Rectal smooth muscle tissue (tissue), 1 donor: ENCODE data around the gene RPL18A.
A peak's percentile ranks its signal among the peaks of the same experiment; 100 is the strongest.

Source experiments
- H3K27ac ChIP-seq: one replicate; pipeline ENCODE4 v1.7.0; 2013; ENCODE audit warnings: low read depth, low read length, inconsistent platforms
- H3K27me3 ChIP-seq: one replicate; pipeline ENCODE4 v1.7.0; 2013; ENCODE audit warnings: low read length; ENCODE audit not compliant: control insufficient read depth, insufficient read depth
- H3K36me3 ChIP-seq: one replicate; pipeline ENCODE4 v1.7.0; 2013; ENCODE audit warnings: low read length; ENCODE audit not compliant: control insufficient read depth, insufficient read depth
- H3K4me1 ChIP-seq: one replicate; pipeline ENCODE4 v1.7.0; 2013; ENCODE audit warnings: low read length; ENCODE audit not compliant: control insufficient read depth, insufficient read depth
- H3K4me3 ChIP-seq: one replicate; pipeline ENCODE4 v1.7.0; 2013; ENCODE audit warnings: low read length
- H3K9ac ChIP-seq: one replicate; pipeline ENCODE4 v1.7.0; 2013; ENCODE audit warnings: low read length

The RPL18A gene

DNA sequence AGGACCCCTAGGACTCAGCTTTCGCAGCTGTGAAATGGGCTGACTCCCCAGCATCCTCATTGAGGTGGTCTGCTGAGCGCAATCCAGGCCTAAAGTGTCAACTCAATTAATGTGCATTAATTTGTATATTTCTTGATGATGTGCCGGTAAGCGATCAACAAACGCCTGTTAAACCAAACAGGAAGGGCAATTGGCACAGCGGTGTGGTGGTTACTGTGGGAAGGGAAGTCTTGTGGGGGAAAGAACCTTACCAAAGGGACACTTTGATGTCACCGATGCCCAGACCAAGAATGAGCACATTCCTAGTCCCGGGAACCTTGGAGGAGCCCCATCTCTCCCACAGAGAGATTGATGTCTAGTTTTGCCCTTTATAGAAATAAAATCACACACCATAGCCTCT, 13.6 kb upstream of the RPL18A start:
- Histone ChIP-seq H3K4me1 (no peaks in the 10 kb centered on the region), H3K9ac (no peak overlapping the region), H3K4me3 (peak overlapping the region; percentile 21), H3K27ac (no peak overlapping the region), H3K27me3 (peaks cover 3% of the 10 kb centered on the region), H3K36me3 (no peaks in the 10 kb centered on the region)

DNA sequence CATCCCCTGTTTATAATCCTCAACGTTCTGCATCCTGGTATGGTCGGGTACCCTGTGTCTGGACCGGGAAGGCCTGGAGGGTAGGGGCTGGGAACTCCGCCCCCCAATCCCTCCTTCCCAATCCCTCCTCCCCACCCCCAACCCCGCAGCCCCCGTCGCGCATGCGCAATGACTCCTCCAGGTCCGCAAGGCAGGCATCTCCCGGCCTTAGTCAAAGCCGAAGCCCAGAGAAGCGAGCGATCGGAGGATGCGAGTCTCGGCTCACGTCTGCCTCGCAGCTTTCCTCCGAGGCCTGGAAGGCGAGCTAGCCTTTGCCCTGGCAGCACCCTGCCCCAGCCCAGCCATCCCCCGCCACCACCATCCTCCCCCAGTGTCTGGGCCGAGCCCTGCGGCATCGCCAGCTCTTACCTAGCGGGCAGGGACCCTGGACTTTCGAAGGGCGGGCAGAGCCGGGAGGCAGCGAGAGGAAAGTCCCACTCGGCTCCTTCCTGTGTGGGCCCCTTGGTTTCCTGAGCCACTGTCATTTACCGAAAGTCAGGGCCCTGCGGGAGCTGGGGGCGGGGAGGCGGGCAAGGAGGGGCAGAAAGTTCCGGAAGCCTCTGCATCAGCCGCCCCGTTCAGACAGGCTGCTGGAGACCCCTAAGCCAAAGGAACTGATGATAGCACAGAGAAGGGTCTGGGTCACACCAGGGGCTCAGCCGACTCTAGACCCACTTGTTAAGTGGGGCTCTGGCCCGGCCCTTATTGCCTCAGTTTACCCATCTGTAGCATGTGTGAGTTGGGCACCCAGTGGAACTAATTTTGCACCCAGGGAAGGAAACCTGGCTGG, 12.0 kb upstream of the RPL18A start, which contains the start of gene JAK3:
JAK3 (minus strand) TSS at position 445 of the 829 bp plus-strand sequence. CDS start 3,565 bp downstream, outside the sequence.
- Histone ChIP-seq H3K9ac (no peak within 1 kb of the TSS), H3K27me3 (no peaks in the 10 kb centered on the region)

DNA sequence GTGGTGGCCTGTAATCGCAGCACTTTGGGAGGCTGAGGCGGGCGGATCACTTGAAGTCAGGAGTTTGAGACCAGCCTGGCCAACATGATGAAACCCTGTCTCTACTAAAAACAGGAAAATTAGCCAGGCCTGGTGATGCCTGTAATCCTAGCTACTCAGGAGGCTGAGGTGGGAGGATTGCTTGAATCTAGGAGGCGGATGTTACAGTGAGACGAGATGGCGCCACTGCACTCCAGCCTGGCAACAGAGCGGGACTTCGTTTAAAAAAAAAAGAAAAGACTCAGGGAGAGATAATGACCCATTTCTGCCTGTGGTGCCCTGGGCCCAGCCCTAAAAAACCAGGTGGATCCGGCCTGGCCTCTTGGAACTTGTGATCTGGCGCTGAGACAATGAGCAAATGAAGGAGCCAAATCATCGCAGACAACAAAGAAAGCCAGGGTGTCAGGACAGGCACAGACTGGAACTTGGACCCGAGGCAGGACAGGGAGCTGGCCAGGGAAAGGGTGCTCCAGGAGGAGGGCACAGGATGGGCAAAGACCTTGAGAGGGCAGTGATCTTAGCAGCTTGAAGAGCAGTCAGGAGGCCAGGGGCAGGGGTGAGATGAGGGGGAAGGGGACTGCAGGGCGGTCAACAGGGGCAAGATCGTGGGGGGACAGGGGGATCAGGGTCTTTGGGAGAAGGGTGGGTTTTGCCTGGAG, 11.0 kb upstream of the RPL18A start:
- H3K27me3 ChIP-seq = no peaks in the 10 kb centered on the region
- H3K9ac ChIP-seq = no peak overlapping the region
- no peak overlapping the region for H3K4me3 ChIP-seq
- no peaks in the 10 kb centered on the region for H3K4me1 ChIP-seq
- no peaks in the 10 kb centered on the region for H3K36me3 ChIP-seq
- no peak overlapping the region for H3K27ac ChIP-seq

More for the DNA sequence above, 12.0 kb upstream of the RPL18A start, which contains the start of gene JAK3:
- no peaks in the 10 kb centered on the region for H3K4me1 ChIP-seq
- no peaks in the 10 kb centered on the region for H3K36me3 ChIP-seq
- no peak within 1 kb of the TSS for H3K27ac ChIP-seq
- H3K4me3 ChIP-seq = peak within 1 kb of the TSS; percentile 54

DNA sequence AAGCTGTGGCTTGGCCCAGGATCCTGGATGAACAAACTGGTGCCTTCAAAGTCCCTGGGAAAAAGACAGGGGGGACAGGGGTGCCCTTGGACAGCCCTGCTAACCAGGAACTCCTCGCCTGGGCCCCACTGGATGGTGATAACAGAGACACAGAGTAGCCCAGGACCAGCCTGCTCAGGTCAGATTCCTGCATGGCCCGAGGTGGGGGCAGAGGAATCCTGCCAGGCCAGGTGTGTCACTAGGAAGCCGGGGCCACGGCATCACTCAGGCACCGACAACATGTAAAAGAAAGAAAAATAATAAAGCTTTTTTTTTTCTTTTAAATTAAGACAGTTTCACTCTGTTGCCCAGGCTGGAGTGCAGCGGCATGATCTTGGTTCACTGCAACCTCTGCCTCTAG, 5.6 kb upstream of the RPL18A start:
- no peaks in the 10 kb centered on the region for H3K27me3 ChIP-seq
- H3K27ac ChIP-seq = no peak overlapping the region
- no peak overlapping the region for H3K9ac ChIP-seq
- no peak overlapping the region for H3K4me3 ChIP-seq
- H3K4me1 ChIP-seq = no peaks in the 10 kb centered on the region
- H3K36me3 ChIP-seq = no peaks in the 10 kb centered on the region

DNA sequence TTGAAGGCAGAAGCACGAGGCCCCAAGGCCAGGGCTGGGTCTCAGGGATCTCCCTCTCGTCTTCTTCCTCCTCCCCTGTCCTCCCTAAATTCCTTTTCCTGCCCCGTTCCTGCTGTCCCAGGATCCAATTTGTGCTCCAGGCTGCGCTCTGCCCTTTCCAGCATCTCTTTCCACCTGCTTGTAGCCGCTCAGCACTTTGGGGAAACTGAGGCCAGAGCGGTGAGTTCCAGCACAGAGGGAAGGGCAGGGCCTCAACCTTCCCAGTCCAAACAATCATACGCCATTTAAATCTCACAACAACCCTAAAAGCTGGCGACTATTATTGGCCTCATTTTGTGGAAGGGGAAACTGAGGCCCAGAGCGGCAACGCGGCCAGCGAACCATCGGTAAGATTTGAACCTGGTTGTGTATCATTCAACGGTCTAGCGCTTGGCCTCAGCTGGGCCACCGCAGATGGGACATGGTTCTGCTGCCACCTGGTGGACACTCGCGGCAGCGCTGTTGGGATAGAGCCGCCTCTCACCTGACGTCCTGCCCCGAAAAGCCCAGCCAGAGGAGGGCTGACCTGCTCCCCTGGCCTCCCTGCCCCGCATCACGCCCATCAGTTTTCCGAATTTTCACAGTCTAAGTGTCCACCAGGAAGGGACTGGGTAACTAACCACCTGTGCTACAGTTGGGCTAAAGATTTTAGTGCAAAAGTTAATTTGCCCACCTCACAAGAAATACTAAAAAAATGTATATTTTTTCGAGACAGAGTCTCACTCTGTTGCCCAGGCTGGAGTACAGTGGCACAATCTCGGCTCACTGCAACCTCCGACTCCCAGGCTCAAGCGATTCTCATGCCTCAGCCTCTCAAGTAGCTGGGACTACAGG, 4.2 kb upstream of the RPL18A start:
- Histone ChIP-seq H3K27me3 (no peaks in the 10 kb centered on the region), H3K4me3 (no peak overlapping the region), H3K9ac (no peak overlapping the region), H3K36me3 (no peaks in the 10 kb centered on the region), H3K27ac (no peak overlapping the region), H3K4me1 (peaks cover under 1% of the 10 kb centered on the region)

DNA sequence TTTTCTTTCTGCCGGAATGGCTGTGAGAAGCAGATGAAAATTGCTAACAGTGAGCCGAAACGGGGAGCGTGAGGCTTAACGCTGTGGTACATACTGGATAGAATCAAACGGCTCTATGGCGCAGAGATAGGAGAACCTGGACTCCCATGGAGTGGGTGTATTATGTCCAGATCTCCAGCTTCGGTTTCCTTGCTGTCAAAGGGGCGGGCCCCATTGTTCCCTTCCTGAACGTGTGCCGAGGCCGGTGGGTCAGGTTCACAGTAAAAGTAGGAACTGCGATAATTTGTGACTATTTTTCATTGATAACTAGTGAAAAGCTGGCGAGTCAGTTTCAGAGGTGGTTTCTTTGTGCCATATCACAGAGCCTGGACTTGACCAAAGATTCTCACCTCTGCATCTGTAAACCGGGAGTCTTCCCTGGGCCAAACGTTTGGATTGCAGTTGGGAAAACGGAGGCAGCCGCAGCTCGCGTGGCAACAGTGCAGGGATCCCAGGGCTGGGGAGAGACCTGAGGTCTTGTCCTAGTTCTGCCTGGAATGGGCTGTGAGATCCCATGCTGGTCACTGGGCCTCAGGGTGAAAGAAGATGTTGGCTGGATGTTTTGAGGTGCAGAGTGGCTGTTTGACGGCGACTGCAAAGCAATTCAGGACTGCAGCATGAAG, 752 bp downstream of the RPL18A start:
- H3K9ac ChIP-seq = peak overlapping the region; percentile 39
- peaks cover 10% of the 10 kb centered on the region for H3K4me1 ChIP-seq
- no peaks in the 10 kb centered on the region for H3K27me3 ChIP-seq
- peak overlapping the region; percentile 86 for H3K4me3 ChIP-seq
- H3K36me3 ChIP-seq = peaks cover 25% of the 10 kb centered on the region
- peak overlapping the region; percentile 87 for H3K27ac ChIP-seq

DNA sequence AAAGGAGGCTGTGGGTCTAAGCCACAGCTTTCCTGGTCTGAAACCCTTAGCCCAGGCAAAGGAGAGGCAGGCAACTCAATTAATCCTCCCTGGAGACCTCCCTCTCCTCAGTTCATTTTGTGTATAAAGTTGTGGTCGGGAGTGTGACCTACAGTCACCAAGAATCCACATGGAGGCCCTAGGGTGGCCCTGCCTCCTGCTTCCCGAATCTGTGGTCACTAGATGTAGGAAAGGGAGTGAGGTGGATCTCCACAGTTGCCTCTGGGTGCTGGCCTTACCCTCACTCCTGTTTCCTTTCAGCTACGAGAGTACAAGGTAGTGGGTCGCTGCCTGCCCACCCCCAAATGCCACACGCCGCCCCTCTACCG, 1.3 kb downstream of the RPL18A start:
- no peaks in the 10 kb centered on the region for H3K27me3 ChIP-seq
- H3K27ac ChIP-seq = no peak overlapping the region
- H3K4me1 ChIP-seq = peaks cover 10% of the 10 kb centered on the region
- H3K36me3 ChIP-seq = peaks cover 25% of the 10 kb centered on the region
- H3K4me3 ChIP-seq = peak overlapping the region; percentile 86
- peak overlapping the region; percentile 39 for H3K9ac ChIP-seq

DNA sequence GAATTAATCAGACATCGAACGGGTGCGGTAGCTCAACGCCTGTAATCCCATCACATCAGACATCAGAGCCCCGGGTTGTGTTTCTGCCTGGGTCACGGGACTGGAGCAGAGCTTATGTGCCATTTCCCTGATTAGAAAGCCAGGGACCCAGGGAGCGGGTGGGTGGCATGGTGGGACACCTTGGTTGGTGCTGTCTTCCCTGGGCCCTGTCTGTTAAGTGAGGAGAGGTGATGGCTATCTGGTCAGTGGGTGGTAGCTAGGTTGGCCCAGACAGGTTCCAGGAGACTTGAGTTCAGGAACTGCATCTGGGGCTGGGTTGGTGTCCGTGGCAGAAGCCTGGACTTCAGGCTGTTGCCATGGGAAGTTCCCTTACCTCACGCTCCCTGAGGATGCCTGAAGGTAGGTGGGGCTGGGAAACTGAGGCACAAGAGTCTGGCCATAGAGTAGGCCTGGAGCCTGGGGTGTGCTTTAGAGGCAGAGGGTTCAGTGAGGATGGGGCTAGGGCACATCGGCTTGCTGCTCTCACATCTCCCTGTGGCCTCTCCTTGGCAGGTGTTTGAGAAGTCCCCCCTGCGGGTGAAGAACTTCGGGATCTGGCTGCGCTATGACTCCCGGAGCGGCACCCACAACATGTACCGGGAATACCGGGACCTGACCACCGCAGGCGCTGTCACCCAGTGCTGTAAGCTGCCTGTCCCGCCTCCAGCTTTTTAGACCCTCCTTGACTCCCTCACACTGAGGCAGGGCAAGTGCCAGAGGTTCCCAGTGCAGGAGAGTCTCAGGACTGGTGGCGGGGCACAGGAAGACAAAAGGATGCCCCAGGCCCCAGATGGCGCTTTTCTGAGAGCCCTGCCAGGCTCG, 2.1 kb downstream of the RPL18A start:
- H3K27me3 ChIP-seq = no peaks in the 10 kb centered on the region
- peaks cover 10% of the 10 kb centered on the region for H3K4me1 ChIP-seq
- H3K27ac ChIP-seq = no peak overlapping the region
- H3K4me3 ChIP-seq = peak overlapping the region; percentile 29
- peaks cover 25% of the 10 kb centered on the region for H3K36me3 ChIP-seq
- H3K9ac ChIP-seq = peak overlapping the region; percentile 38

DNA sequence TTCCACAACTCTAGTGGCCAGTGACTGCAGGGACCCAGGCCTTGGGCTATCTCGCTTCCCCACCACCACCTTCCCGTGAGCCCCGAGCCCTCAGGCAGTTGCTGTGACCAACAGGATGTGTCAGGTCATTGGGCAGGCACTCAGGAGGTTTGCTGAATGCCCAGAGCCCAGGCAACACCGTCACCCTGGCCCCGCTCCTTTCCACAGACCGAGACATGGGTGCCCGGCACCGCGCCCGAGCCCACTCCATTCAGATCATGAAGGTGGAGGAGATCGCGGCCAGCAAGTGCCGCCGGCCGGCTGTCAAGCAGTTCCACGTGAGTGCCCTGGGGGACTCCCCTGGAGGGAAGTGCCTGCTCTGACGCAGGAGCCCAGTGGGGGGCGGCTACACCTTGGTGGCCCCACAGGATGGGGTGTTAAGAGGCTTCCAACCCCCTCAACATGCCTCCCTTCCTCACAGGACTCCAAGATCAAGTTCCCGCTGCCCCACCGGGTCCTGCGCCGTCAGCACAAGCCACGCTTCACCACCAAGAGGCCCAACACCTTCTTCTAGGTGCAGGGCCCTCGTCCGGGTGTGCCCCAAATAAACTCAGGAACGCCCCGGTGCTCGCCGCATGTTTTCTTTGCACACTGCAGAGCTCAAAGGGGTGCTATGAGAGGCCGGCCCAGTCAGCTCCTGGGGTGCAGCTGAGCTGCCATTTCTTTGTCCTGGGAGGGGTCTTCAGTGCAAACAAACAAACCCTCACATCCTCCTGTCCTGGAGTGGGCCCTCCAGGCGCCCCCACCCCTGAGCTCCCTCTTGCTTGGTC, 3.2 kb downstream of the RPL18A start:
- Histone ChIP-seq H3K27ac (no peak overlapping the region), H3K36me3 (peaks cover 25% of the 10 kb centered on the region), H3K9ac (no peak overlapping the region), H3K4me1 (peaks cover 10% of the 10 kb centered on the region), H3K27me3 (no peaks in the 10 kb centered on the region), H3K4me3 (no peak overlapping the region)

DNA sequence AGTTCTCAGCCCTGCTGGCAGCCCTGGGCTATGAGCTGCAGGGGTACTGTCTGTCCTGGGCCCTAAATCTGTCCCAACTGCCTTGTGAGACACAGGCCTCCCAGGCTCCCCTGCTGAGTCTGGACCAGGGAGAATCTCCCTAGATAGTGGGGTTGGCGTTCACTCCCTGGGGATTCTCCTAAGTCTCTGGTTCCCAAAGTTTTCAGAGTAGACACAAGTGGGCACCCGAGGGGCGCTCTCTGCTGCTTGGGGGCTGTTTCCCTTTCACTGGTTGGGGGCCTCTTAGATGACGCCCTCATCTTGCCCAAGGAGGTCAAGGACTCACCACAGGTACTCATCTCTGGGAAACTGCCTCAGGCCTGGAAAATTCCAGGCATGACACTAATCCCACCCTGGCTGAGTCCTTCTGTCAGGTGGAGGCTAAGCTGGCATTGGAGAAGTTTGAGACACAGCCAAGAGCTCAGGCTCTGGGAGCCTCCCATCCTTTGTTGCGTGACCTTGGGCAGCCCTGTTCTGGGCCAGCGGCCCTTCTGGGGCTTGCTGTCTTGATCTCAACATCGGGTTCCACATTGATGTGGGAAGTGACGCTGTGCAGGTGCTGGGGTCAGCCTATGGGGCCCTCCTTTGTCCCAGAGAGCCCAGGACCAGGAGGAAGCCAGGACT, 3.9 kb downstream of the RPL18A start:
- no peak overlapping the region for H3K9ac ChIP-seq
- peaks cover 10% of the 10 kb centered on the region for H3K4me1 ChIP-seq
- H3K4me3 ChIP-seq = no peak overlapping the region
- peaks cover 25% of the 10 kb centered on the region for H3K36me3 ChIP-seq
- no peaks in the 10 kb centered on the region for H3K27me3 ChIP-seq
- H3K27ac ChIP-seq = no peak overlapping the region
